GM18873 (cell line): ENCODE data around the gene CDK14.
A peak's percentile ranks its signal among the peaks of the same experiment; 100 is the strongest.
"Not testable (repeated sequence)": the region's sequence is repeated elsewhere in the genome, so short reads cannot be mapped to it uniquely, and the experiment has no call there.

Experiments used
- ATAC-seq: cut with Tn5 transposase; IDR thresholded peaks from one replicate; pipeline ENCODE4 v1.9.1; 2021; ENCODE audit warnings: mild to moderate bottlenecking, moderate library complexity, moderate number of reproducible peaks; ENCODE audit not compliant: unreplicated experiment, low FRiP score

Gene CDK14

GRCh38 chr7:90876701-90877100 lies 280.6 kb downstream of the CDK14 start:
- no peak for ATAC-seq

- ATAC-seq = no peak
Measured at GRCh38 chr7:90877201-90877600, 281.1 kb downstream of the CDK14 start.

GRCh38 chr7:90879924-90880323 lies 283.8 kb downstream of the CDK14 start:
- ATAC-seq = no peak

GRCh38 chr7:90886416-90886815 lies 290.3 kb downstream of the CDK14 start:
- no peak for ATAC-seq

GRCh38 chr7:90889210-90889609 lies 293.1 kb downstream of the CDK14 start:
- no peak for ATAC-seq

- no peak for ATAC-seq
Measured at GRCh38 chr7:90889644-90890043, 293.5 kb downstream of the CDK14 start.

GRCh38 chr7:90891529-90891928 lies 295.4 kb downstream of the CDK14 start:
- ATAC-seq = no peak

GRCh38 chr7:90892213-90892612 lies 296.1 kb downstream of the CDK14 start:
- ATAC-seq = peak; percentile 89

- no peak for ATAC-seq
Measured at GRCh38 chr7:90894122-90894521, 298.0 kb downstream of the CDK14 start.

- ATAC-seq = no peak
Measured at GRCh38 chr7:90896458-90896857, 300.3 kb downstream of the CDK14 start.

- ATAC-seq = no peak
Measured at GRCh38 chr7:90897961-90898469, 301.9 kb downstream of the CDK14 start.

- ATAC-seq = no peak
Measured at GRCh38 chr7:90900628-90901356, 304.7 kb downstream of the CDK14 start.

GRCh38 chr7:90903841-90904240 lies 307.7 kb downstream of the CDK14 start:
- ATAC-seq = no peak

GRCh38 chr7:90910136-90910535 lies 314.0 kb downstream of the CDK14 start:
- ATAC-seq = no peak

- no peak for ATAC-seq
Measured at GRCh38 chr7:90916319-90916718, 320.2 kb downstream of the CDK14 start.

- no peak for ATAC-seq
Measured at GRCh38 chr7:90917539-90917938, 321.4 kb downstream of the CDK14 start.

GRCh38 chr7:90918303-90918702 lies 322.2 kb downstream of the CDK14 start:
- ATAC-seq = no peak

- no peak for ATAC-seq
Measured at GRCh38 chr7:90919816-90920215, 323.7 kb downstream of the CDK14 start.

GRCh38 chr7:90920336-90920735 lies 324.2 kb downstream of the CDK14 start:
- no peak for ATAC-seq

- no peak for ATAC-seq
Measured at GRCh38 chr7:90923541-90923997, 327.4 kb downstream of the CDK14 start.

- ATAC-seq = not testable (repeated sequence)
Measured at GRCh38 chr7:90928700-90929424, 332.7 kb downstream of the CDK14 start.
